Measurements from ENCODE around the gene UBE4B. TPM values are rescaled to one million over a fixed set of nuclear protein-coding genes. Genes with fewer than 3 reads are reported as not detected.

Gene UBE4B
- total RNA-seq, 1 experiment from 2014 or later, result 54.7 TPM

DNA sequence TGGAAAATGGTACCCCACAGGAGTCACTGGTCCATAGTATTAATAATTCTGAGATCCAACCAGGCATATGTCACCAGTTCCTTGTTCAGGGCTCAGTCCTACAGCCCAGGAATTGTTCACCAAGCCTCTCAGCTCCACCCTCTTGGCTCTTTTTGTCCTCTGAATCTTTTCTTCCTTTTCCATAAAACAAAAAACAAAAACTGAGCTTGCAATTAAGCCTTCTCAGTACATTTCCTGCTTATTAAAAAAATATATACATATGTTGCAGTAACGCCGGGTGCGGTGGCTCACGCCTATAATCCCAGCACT, 154.2 kb downstream of the UBE4B start:
- TF ChIP-seq, protein P1, sequence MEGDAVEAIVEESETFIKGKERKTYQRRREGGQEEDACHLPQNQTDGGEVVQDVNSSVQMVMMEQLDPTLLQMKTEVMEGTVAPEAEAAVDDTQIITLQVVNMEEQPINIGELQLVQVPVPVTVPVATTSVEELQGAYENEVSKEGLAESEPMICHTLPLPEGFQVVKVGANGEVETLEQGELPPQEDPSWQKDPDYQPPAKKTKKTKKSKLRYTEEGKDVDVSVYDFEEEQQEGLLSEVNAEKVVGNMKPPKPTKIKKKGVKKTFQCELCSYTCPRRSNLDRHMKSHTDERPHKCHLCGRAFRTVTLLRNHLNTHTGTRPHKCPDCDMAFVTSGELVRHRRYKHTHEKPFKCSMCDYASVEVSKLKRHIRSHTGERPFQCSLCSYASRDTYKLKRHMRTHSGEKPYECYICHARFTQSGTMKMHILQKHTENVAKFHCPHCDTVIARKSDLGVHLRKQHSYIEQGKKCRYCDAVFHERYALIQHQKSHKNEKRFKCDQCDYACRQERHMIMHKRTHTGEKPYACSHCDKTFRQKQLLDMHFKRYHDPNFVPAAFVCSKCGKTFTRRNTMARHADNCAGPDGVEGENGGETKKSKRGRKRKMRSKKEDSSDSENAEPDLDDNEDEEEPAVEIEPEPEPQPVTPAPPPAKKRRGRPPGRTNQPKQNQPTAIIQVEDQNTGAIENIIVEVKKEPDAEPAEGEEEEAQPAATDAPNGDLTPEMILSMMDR (IDR thresholded peaks at IDR 0.05), result no peak
- in situ Hi-C loops (cut with HindIII; ENCODE audit: low pct_unique_long_range_greater_than_20kb, low sequenced_read_pairs), result no loop called here
- no peak for ATAC-seq

DNA sequence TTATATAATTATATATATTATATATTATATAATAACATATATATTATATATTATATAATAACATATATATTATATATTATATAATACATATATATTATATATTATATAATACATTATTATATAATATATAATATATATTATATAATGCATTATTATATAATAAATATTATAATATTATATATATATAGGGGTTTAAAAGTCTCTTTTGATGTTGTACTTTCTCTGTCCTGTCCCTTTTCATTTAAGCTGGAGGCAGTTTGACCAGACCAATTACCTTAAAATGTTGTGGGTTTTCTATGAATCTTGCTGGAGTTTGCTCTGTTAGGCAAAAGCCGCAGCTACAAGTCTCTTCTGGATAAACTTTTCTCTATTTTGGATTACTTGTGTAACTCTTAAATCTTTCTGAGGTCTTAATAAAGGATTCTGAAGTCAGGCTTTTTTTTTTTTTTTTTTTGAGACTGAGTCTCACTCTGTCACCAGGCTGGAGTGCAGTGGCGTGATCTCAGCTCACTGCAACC, 155.4 kb downstream of the UBE4B start:
- H3K27me3 ChIP-seq (ENCODE audit: control insufficient read depth, insufficient read depth, low read length), result no peaks in the 10 kb centered on the region
- no peak overlapping the region for H3K27ac ChIP-seq (ENCODE audit: low read length)
- ChIA-PET CTCF (interaction anchor here (0.6 kb wide), 1 partner anchor 19 kb away, joined by 5 read pairs; no protein-coding TSS in a partner anchor), POLR2A (no interaction called here)
- no peaks in the 10 kb centered on the region for H3K36me3 ChIP-seq (ENCODE audit: control insufficient read depth, insufficient read depth, low read length)
- DNase-seq (ENCODE audit: low read depth, low spot score) (no peak), ATAC-seq (no peak)
- no TSS peak for BruUV-seq (replicated peaks)
- in situ Hi-C loops (cut with HindIII; ENCODE audit: low pct_unique_long_range_greater_than_20kb, low sequenced_read_pairs), result no loop called here
- TF ChIP-seq, protein P2, sequence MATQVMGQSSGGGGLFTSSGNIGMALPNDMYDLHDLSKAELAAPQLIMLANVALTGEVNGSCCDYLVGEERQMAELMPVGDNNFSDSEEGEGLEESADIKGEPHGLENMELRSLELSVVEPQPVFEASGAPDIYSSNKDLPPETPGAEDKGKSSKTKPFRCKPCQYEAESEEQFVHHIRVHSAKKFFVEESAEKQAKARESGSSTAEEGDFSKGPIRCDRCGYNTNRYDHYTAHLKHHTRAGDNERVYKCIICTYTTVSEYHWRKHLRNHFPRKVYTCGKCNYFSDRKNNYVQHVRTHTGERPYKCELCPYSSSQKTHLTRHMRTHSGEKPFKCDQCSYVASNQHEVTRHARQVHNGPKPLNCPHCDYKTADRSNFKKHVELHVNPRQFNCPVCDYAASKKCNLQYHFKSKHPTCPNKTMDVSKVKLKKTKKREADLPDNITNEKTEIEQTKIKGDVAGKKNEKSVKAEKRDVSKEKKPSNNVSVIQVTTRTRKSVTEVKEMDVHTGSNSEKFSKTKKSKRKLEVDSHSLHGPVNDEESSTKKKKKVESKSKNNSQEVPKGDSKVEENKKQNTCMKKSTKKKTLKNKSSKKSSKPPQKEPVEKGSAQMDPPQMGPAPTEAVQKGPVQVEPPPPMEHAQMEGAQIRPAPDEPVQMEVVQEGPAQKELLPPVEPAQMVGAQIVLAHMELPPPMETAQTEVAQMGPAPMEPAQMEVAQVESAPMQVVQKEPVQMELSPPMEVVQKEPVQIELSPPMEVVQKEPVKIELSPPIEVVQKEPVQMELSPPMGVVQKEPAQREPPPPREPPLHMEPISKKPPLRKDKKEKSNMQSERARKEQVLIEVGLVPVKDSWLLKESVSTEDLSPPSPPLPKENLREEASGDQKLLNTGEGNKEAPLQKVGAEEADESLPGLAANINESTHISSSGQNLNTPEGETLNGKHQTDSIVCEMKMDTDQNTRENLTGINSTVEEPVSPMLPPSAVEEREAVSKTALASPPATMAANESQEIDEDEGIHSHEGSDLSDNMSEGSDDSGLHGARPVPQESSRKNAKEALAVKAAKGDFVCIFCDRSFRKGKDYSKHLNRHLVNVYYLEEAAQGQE (IDR thresholded peaks at IDR 0.05; ENCODE audit: insufficient read depth in 1 of 2, low read depth in 2 of 2, low read length in 1 of 2), result no peak
- TF ChIP-seq TCF7L2 (IDR thresholded peaks at IDR 0.05; ENCODE audit: low read depth, low read length), result no peak
- TF ChIP-seq SIN3A (IDR thresholded peaks at IDR 0.05; ENCODE audit: borderline replicate concordance, insufficient read depth, low read depth, low read length), result no peak
- TF ChIP-seq, protein P1 (IDR thresholded peaks at IDR 0.05), result no peak
- no peak for TF ChIP-seq POLR2AphosphoS5 (IDR thresholded peaks at IDR 0.05; ENCODE audit: low read depth, low read length)
- no peaks in the 10 kb centered on the region for H3K4me1 ChIP-seq (ENCODE audit: control insufficient read depth, insufficient read depth, low read length)
- H3K9me3 ChIP-seq (ENCODE audit: control insufficient read depth, insufficient read depth, low read depth, low read length), result no peaks in the 10 kb centered on the region
- H3K4me3 ChIP-seq (ENCODE audit: low read depth in 2 of 2, low read length in 2 of 2), result no peak overlapping the region
- intact Hi-C loops (cut with micrococcal nuclease; ENCODE audit: unreplicated experiment), result no loop called here

More for the DNA sequence above, 154.2 kb downstream of the UBE4B start:
- H3K9me3 ChIP-seq (ENCODE audit: control insufficient read depth, insufficient read depth, low read depth, low read length), result no peaks in the 10 kb centered on the region
- DNase-seq (ENCODE audit: low read depth, low spot score), result no peak
- POLR2A ChIA-PET, result interaction anchor here (0.6 to 0.8 kb wide), 3 partner anchors 60 to 169 kb away, joined by 3 to 4 read pairs (median 3); no protein-coding TSS in a partner anchor
- no TSS peak for BruUV-seq (replicated peaks)
- CTCF ChIA-PET, result no interaction called here
- intact Hi-C loops (cut with micrococcal nuclease; ENCODE audit: unreplicated experiment), result no loop called here
- H3K27me3 ChIP-seq (ENCODE audit: control insufficient read depth, insufficient read depth, low read length), result no peaks in the 10 kb centered on the region
- H3K4me3 ChIP-seq (ENCODE audit: low read depth in 2 of 2, low read length in 2 of 2), result no peak overlapping the region
- no peaks in the 10 kb centered on the region for H3K36me3 ChIP-seq (ENCODE audit: control insufficient read depth, insufficient read depth, low read length)
- H3K4me1 ChIP-seq (ENCODE audit: control insufficient read depth, insufficient read depth, low read length), result no peaks in the 10 kb centered on the region
- H3K27ac ChIP-seq (ENCODE audit: low read length), result no peak overlapping the region
